Esophagus muscularis mucosa (tissue), 4 donors: ENCODE measurements around the gene SF3A1. TPM values are rescaled to one million over a fixed set of nuclear protein-coding genes. Genes with fewer than 3 reads are reported as not detected.

ENCODE experiments used
- DNase-seq: peaks from one replicate; pipeline ENCODE4 v3.0.0-alpha.2; 2017; ENCODE audit errors: extremely low spot score
- H3K27ac ChIP-seq, 4 donors: fragments of 200-600 bp; sonication (generic); replicated peaks in 1 of 4; 1 replicate in 3 of 4; 2 replicates in 1 of 4; pipeline ENCODE4 v1.5.1; 2016 to 2019; ENCODE audit warnings: mild to moderate bottlenecking in 1 of 4
- H3K27me3 ChIP-seq, 4 donors: fragments of 200-600 bp; sonication (generic); one replicate each; pipeline versions ENCODE4 v1.5.1 to v1.6.0; 2016 to 2019
- H3K36me3 ChIP-seq, 4 donors: fragments of 200-600 bp; sonication (generic); one replicate each; pipeline ENCODE4 v1.5.1; 2016 to 2019
- H3K4me1 ChIP-seq, 4 donors: fragments of 200-600 bp; sonication (generic); one replicate each; pipeline ENCODE4 v1.5.1; 2016 to 2019
- H3K4me3 ChIP-seq, 4 donors: fragments of 200-600 bp; sonication (generic); 1 replicate in 2 of 4; 2 replicates in 2 of 4; pipeline ENCODE4 v1.5.1; 2016 to 2019; ENCODE audit warnings: mild to moderate bottlenecking in 4 of 4, moderate library complexity in 1 of 4
- H3K9me3 ChIP-seq, 4 donors: fragments of 200-600 bp; sonication (generic); 1 replicate in 3 of 4; 2 replicates in 1 of 4; pipeline ENCODE4 v1.5.1; 2016 to 2019
- EP300 ChIP-seq: sonication (generic); formaldehyde crosslinking; IDR thresholded peaks from one replicate; pipeline ENCODE4 v1.6.1; 2017; ENCODE audit warnings: antibody characterized with exemption
- POLR2A ChIP-seq: fragments of 450-650 bp; IDR thresholded peaks from one replicate; pipeline ENCODE4 v1.6.1; 2017; ENCODE audit warnings: antibody characterized with exemption, moderate library complexity, mild to moderate bottlenecking, low read depth
- POLR2AphosphoS5 ChIP-seq, 2 donors: sonication (generic); formaldehyde crosslinking; IDR thresholded peaks; one replicate each; pipeline ENCODE4 v1.6.1; 2017; ENCODE audit warnings: antibody characterized with exemption in 2 of 2
- WGBS: methylation state at CpG from one replicate; pipeline ENCODE4 v1.1.5; 2018; 5-methylcytosine and 5-hydroxymethylcytosine counted together
- intact Hi-C: fragments of 100-400 bp; cut with DNase I; formaldehyde crosslinking; loops from one replicate; pipeline ENCODE4 v1.15.1; 2023
- total RNA-seq, 4 donors: library from RNA; depleted of rRNA; stranded (reverse); fragments of >200 nt; gene quantifications; one replicate each; pipeline versions ENCODE4 v1.1.0 to v1.2.1, GENCODE V29; 2016
- TF ChIP-seq, protein P1 (sequence below), 3 experiments: fragments of 200-600 bp in 2 of 3; fragments of 450-650 bp in 1 of 3; sonication (generic) in 2 of 3; IDR thresholded peaks; one replicate each; pipeline ENCODE4 v1.5.1; 2017 to 2019; ENCODE audit warnings: antibody characterized with exemption in 3 of 3, mild to moderate bottlenecking in 2 of 3, moderate library complexity in 1 of 3

The SF3A1 gene
- total RNA-seq, 4 donors from 2014 or later = 32.8 to 85.8 (median 60.0) TPM

DNA sequence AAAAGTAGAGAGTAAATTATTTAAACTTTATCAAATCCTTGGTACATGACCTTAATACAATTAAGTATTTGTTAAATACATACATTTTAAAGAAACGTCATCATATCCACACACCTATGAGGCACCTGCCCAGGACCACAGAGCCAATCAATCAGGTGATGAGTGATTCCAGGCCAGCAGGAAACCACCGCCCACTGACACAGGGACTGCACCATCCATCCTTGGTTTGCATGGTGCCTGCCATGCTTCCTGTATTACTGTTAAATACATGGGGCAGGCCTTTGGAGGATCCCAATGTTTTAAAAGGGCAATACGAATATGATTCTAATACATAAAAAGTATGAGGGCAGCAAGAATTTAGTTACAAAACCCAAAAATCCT, 23.0 kb downstream of the SF3A1 start:
- H3K27ac ChIP-seq = no peak overlapping the region
- 92% methylated on average over 3 of the region's 3 CpGs for WGBS
- no peaks in the 10 kb centered on the region for H3K27me3 ChIP-seq
- no peak for DNase-seq
- no peak overlapping the region for H3K4me3 ChIP-seq
- H3K9me3 ChIP-seq = no peaks in the 10 kb centered on the region
- peaks cover 76 to 88% (median 84%) of the 10 kb centered on the region in 4 donors for H3K36me3 ChIP-seq
- H3K4me1 ChIP-seq = peaks cover 0 to 8% (median 3%) of the 10 kb centered on the region in 4 donors
- TF ChIP-seq POLR2A (no peak), POLR2AphosphoS5 (IDR thresholded peaks at IDR 0.05) (no peak), EP300 (no peak)
- TF ChIP-seq, protein P1, sequence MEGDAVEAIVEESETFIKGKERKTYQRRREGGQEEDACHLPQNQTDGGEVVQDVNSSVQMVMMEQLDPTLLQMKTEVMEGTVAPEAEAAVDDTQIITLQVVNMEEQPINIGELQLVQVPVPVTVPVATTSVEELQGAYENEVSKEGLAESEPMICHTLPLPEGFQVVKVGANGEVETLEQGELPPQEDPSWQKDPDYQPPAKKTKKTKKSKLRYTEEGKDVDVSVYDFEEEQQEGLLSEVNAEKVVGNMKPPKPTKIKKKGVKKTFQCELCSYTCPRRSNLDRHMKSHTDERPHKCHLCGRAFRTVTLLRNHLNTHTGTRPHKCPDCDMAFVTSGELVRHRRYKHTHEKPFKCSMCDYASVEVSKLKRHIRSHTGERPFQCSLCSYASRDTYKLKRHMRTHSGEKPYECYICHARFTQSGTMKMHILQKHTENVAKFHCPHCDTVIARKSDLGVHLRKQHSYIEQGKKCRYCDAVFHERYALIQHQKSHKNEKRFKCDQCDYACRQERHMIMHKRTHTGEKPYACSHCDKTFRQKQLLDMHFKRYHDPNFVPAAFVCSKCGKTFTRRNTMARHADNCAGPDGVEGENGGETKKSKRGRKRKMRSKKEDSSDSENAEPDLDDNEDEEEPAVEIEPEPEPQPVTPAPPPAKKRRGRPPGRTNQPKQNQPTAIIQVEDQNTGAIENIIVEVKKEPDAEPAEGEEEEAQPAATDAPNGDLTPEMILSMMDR (IDR thresholded peaks at IDR 0.05) = no peak
- intact Hi-C loops = no loop called here

DNA sequence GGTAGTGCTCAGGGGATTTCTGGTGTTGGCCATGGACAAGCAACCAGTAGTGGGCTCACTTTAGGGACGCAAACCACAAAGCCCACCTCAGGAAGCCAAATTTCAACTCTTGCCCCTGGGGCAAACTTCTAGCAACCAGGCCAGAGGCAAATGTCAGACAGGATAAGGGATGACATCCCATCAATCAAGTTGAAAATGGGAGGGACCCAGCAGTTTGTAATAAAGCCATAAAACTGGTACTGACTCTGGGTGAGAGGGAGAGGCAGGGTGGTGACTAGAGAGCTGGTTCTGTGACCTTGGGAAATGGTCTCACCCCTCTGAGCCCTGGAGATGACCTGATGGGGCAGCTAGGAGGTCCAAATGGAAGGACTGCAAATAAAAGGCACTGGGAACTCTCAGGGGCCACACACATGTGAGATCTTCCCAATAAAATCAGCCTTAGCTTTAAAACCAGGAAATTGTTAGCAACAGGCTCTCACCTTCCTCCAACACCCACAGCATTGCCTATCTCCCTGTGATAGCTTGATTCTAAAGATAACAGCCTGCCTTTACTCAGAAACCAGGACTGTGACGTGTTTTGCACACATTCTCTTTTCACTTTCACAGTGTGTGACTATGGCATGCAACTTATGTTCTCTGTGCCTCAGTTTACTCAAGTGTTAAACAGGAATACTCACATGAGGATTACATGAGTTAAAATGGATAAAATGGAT, 23.5 kb downstream of the SF3A1 start:
- no peak for DNase-seq
- Histone ChIP-seq H3K36me3 (peaks cover 71 to 82% (median 79%) of the 10 kb centered on the region in 4 donors), H3K4me3 (no peak overlapping the region), H3K4me1 (peaks cover 0 to 8% (median 3%) of the 10 kb centered on the region in 4 donors), H3K9me3 (no peaks in the 10 kb centered on the region), H3K27me3 (no peaks in the 10 kb centered on the region), H3K27ac (peak overlapping the region in 2 of 4 donors; percentile 13 to 17)
- TF ChIP-seq, protein P1 (IDR thresholded peaks at IDR 0.05) = no peak
- TF ChIP-seq POLR2A (no peak), EP300 (no peak), POLR2AphosphoS5 (IDR thresholded peaks at IDR 0.05) (no peak)
- intact Hi-C loops = no loop called here
- 89% methylated on average over 2 of the region's 2 CpGs for WGBS

DNA sequence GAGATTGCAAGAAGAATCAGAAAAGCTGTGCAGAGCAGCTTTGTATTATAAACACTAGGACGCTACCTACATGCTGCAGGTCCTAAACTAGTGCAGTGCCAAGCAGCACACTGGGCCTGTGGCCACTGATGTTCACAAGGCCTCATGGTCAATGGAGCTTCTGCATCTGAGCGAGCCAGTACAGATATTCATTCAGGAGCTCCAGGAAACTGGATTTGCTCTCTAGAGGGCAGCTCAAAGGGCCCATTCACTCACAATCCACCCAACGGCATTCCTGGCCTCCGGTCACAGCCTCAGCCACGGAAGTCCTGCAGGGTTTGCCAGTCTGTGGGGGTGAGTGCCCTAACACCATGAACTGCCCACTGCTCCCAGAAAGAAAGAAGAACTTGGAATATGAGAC, 24.1 kb downstream of the SF3A1 start:
- intact Hi-C loops = no loop called here
- Histone ChIP-seq H3K36me3 (peaks cover 65 to 76% (median 73%) of the 10 kb centered on the region in 4 donors), H3K27ac (peak overlapping the region in 2 of 4 donors; percentile 13 to 17), H3K4me3 (no peak overlapping the region), H3K27me3 (no peaks in the 10 kb centered on the region), H3K4me1 (peaks cover 0 to 9% (median 5%) of the 10 kb centered on the region in 4 donors), H3K9me3 (no peaks in the 10 kb centered on the region)
- no peak for DNase-seq
- TF ChIP-seq POLR2A (no peak), EP300 (no peak), POLR2AphosphoS5 (IDR thresholded peaks at IDR 0.05) (no peak)
- TF ChIP-seq, protein P1 (IDR thresholded peaks at IDR 0.05) = no peak
- WGBS = 80% methylated on average over 4 of the region's 5 CpGs

DNA sequence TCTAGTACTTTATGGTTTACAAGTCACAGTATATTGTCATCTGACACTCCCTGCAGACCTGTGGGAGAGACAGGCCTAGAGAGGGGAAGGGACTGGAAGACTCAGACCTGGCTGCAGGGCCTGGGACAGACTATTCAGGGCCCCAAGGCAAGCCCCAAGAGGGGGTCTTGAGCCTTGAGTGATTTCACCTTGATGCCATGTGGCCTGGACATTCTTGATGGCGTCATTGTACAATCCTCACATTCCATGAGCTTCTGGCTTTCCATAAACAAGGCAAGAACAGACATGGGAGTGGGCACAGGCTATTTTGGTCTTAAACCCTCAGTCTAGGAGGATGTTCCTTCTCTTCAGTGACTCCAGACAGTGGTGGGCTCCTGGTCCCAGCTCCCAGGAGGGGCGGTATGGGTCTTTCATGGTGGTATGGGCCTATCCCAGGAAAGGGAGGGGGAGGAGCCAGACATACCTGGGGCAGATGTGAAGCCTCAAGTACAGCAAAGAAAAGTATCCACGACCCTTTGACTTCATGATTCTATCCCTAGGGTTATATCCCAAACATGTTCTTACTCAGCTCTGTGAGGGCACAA, 28.1 kb downstream of the SF3A1 start:
- WGBS = 56% methylated on average over 3 of the region's 3 CpGs
- Histone ChIP-seq H3K4me3 (no peak overlapping the region), H3K4me1 (peaks cover 29 to 35% (median 35%) of the 10 kb centered on the region in 4 donors), H3K9me3 (no peaks in the 10 kb centered on the region), H3K27me3 (no peaks in the 10 kb centered on the region), H3K36me3 (peaks cover 25 to 36% (median 33%) of the 10 kb centered on the region in 4 donors), H3K27ac (peak overlapping the region in 1 of 4 donors; percentile 5)
- intact Hi-C loops = no loop called here
- no peak for DNase-seq
- TF ChIP-seq, protein P1 (IDR thresholded peaks at IDR 0.05) = no peak
- TF ChIP-seq POLR2AphosphoS5 (IDR thresholded peaks at IDR 0.05) (no peak), POLR2A (no peak)
